HEK293 (cell line): Measurements from ENCODE around the gene CLASRP.

Experiments
- CTCF ChIA-PET: fragments of 350-600 bp; formaldehyde crosslinking; extraction: SDS; loops from one replicate; lab custom pipeline; 2021; ENCODE audit warnings: antibody characterized with exemption; lab: Yijun Ruan, JAX
- POLR2A ChIA-PET: fragments of 300-600 bp; formaldehyde crosslinking; extraction: SDS; loops from one replicate; lab custom pipeline; 2020; ENCODE audit warnings: antibody characterized with exemption, inconsistent platforms; lab: Yijun Ruan, JAX
- H3K27ac ChIP-seq: fragments of 200-500 bp; sonication (Bioruptor generic); 2 replicates; pipeline ENCODE4 v1.5.1; 2014; ENCODE audit warnings: low read depth, low read length, control low read depth, inconsistent platforms; ENCODE audit errors: extremely low read depth
- H3K36me3 ChIP-seq, 2 experiments: fragments of 200-500 bp in 1 of 2; sonication (Bioruptor generic) in 1 of 2; 1 replicate in 1 of 2; 2 replicates in 1 of 2; pipeline ENCODE4 v1.5.1; 2014 to 2017; ENCODE audit warnings: inconsistent platforms in 2 of 2, low read length in 2 of 2; ENCODE audit not compliant: control insufficient read depth in 2 of 2, insufficient read depth in 1 of 2
- H3K4me1 ChIP-seq: fragments of 200-500 bp; sonication (Bioruptor generic); 2 replicates; pipeline ENCODE4 v1.5.1; 2014; ENCODE audit warnings: mild to moderate bottlenecking, low read length, inconsistent platforms; ENCODE audit not compliant: control insufficient read depth, insufficient read depth
- H3K4me3 ChIP-seq: 2 replicates; pipeline ENCODE4 v1.5.1; 2011; ENCODE audit warnings: low read depth, mild to moderate bottlenecking, control low read depth, low read length, moderate library complexity
- H3K9me3 ChIP-seq: fragments of 200-500 bp; sonication (Bioruptor generic); 2 replicates; pipeline ENCODE4 v1.5.1; 2014; ENCODE audit warnings: low read depth, low read length, inconsistent platforms; ENCODE audit not compliant: control insufficient read depth, insufficient read depth
- HOXC10 ChIP-seq: sonication (generic); formaldehyde crosslinking; IDR thresholded peaks from 2 replicates; pipeline ENCODE4 v1.8.1; 2023; ENCODE audit warnings: mild to moderate bottlenecking, missing genetic modification reagents
- KLF1 ChIP-seq: fragments of 450-650 bp; formaldehyde crosslinking; IDR thresholded peaks from 2 replicates; pipeline ENCODE4 v1.5.1; 2016; ENCODE audit warnings: missing biosample characterization, missing genetic modification characterization
- KLF16 ChIP-seq: fragments of 450-650 bp; formaldehyde crosslinking; IDR thresholded peaks from 2 replicates; pipeline ENCODE4 v1.5.1; 2017; ENCODE audit warnings: missing biosample characterization, missing genetic modification characterization
- MZF1 ChIP-seq: fragments of 450-650 bp; formaldehyde crosslinking; IDR thresholded peaks from 2 replicates; pipeline ENCODE4 v1.5.1; 2017; ENCODE audit warnings: missing biosample characterization, missing genetic modification characterization, borderline replicate concordance
- SCRT2 ChIP-seq: fragments of 450-650 bp; formaldehyde crosslinking; IDR thresholded peaks from 2 replicates; pipeline ENCODE4 v1.5.1; 2016; ENCODE audit warnings: missing biosample characterization, missing genetic modification characterization
- SP3 ChIP-seq: fragments of 450-650 bp; formaldehyde crosslinking; IDR thresholded peaks from 2 replicates; pipeline ENCODE4 v1.5.1; 2016; ENCODE audit warnings: missing biosample characterization, missing genetic modification characterization
- ZBTB8A ChIP-seq: fragments of 450-650 bp; formaldehyde crosslinking; IDR thresholded peaks from 2 replicates; pipeline ENCODE4 v1.5.1; 2016; ENCODE audit warnings: missing biosample characterization, missing genetic modification characterization
- ZNF140 ChIP-seq: fragments of 450-650 bp; formaldehyde crosslinking; IDR thresholded peaks from 2 replicates; pipeline ENCODE4 v1.5.1; 2016; ENCODE audit warnings: missing biosample characterization, missing genetic modification characterization
- ZNF157 ChIP-seq: fragments of 450-650 bp; formaldehyde crosslinking; IDR thresholded peaks from 2 replicates; pipeline ENCODE4 v1.5.1; 2016; ENCODE audit warnings: missing biosample characterization, missing genetic modification characterization
- ZNF239 ChIP-seq: fragments of 450-650 bp; formaldehyde crosslinking; IDR thresholded peaks from 2 replicates; pipeline ENCODE4 v1.5.1; 2016; ENCODE audit warnings: missing biosample characterization, missing genetic modification characterization
- ZNF426 ChIP-seq: fragments of 450-650 bp; formaldehyde crosslinking; IDR thresholded peaks from 2 replicates; pipeline ENCODE4 v1.5.1; 2017; ENCODE audit warnings: missing biosample characterization, missing genetic modification characterization, mild to moderate bottlenecking, inconsistent platforms, moderate library complexity
- ZNF510 ChIP-seq: fragments of 450-650 bp; formaldehyde crosslinking; IDR thresholded peaks from 2 replicates; pipeline ENCODE4 v1.5.1; 2018; ENCODE audit warnings: mild to moderate bottlenecking, missing genetic modification characterization, missing biosample characterization; ENCODE audit not compliant: insufficient replicate concordance
- ZNF747 ChIP-seq: fragments of 450-650 bp; formaldehyde crosslinking; IDR thresholded peaks from 2 replicates; pipeline ENCODE4 v1.5.1; 2016; ENCODE audit warnings: missing biosample characterization, missing genetic modification characterization
- ZNF768 ChIP-seq: fragments of 450-650 bp; formaldehyde crosslinking; IDR thresholded peaks from 2 replicates; pipeline ENCODE4 v1.5.1; 2018; ENCODE audit warnings: missing biosample characterization, mild to moderate bottlenecking, missing genetic modification characterization
- ZNF792 ChIP-seq: fragments of 450-650 bp; formaldehyde crosslinking; IDR thresholded peaks from 2 replicates; pipeline ENCODE4 v1.5.1; 2016; ENCODE audit warnings: missing biosample characterization, missing genetic modification characterization
- TF ChIP-seq, protein P1 (sequence below): fragments of 450-650 bp; formaldehyde crosslinking; IDR thresholded peaks from 2 replicates; pipeline ENCODE4 v1.5.1; 2017; ENCODE audit warnings: missing biosample characterization, missing genetic modification characterization
- TF ChIP-seq, protein P2 (sequence below): fragments of 450-650 bp; formaldehyde crosslinking; IDR thresholded peaks from 2 replicates; pipeline ENCODE4 v1.5.1; 2016; ENCODE audit warnings: missing biosample characterization, missing genetic modification characterization

CLASRP gene

DNA sequence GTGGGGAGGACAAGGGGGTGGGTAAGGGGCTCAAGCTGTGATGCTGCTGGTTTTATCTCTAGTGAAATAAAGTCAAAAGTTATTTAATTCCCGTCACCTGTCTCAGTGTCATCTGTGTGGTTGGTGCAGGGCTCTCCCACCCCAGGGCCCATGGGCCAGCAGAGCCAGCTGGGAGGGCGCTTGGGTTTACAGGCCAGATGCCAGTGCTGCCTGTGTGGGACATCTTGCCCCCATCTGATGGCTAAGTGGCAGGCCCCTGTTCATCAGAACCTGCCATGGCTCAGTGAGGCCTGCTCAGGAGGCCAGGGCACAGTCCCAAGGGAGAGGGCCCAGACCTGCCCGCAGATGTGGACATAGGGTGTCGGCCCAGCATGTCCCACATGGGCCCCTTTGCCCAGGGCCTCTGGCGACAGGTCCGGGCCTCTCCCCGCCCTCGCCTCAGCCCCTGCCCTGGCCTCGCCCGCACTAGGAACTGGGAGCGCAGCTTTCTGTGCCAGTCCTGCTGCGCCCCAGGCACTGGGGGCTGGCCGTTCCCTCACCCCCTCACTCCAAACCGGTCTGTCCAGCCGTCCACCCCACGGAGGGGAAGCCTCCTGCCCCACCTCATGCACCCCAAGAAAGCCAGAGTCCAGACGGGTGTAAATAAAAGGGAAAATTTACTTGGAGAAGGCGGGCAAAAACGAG, 32.2 kb downstream of the CLASRP start:
- ChIA-PET CTCF (interaction anchor here (1.0 kb wide), 1 partner anchor 11 kb away, joined by 6 read pairs; no protein-coding TSS in a partner anchor), POLR2A (interaction anchor here (1.0 to 1.4 kb wide), 2 partner anchors 21 to 22 kb away, joined by 3 to 5 read pairs; no protein-coding TSS in a partner anchor)
- Histone ChIP-seq H3K36me3 (peaks cover 24 to 62% of the 10 kb centered on the region in 2 experiments; a peak in 2 of 3 replicates), H3K9me3 (no peaks in the 10 kb centered on the region), H3K4me3 (no peak overlapping the region), H3K4me1 (peaks cover 5% of the 10 kb centered on the region; the same call in 1 of the 2 replicates), H3K27ac (no peak overlapping the region)
- TF ChIP-seq SCRT2 (tag by site-specific recombination), result 0 out of 2 replicates have a peak, but pooled peaks have one; percentile 11
- TF ChIP-seq KLF1 (tag by site-specific recombination), result 0 out of 2 replicates have a peak, but pooled peaks have one; percentile 26
- TF ChIP-seq SP3 (tag by site-specific recombination), result no peak
- no peak for TF ChIP-seq ZNF510 (tag by site-specific recombination)

DNA sequence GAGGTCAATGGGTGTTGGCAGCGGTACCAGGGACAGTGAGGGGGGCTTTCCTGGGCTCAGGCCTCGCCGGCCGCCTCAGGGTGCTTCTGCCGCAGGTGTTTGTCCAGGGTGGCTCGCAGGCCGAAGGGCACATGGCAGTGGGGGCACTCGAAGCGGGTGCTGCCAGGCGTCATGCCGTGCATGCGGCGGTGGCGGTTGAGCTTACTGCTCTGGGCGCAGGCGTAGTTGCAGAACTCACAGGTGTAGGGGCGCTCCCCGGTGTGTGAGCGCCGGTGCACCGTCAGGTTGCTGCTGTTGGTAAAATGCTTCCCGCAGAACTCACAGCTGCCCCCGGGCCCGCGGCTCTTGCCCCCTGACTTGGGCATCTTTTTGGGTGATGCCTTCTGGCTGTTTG, 32.7 kb downstream of the CLASRP start:
- no peak overlapping the region for H3K4me3 ChIP-seq
- peaks cover 5% of the 10 kb centered on the region; the same call in 1 of the 2 replicates for H3K4me1 ChIP-seq
- POLR2A ChIA-PET, result interaction anchor here (0.6 to 1.6 kb wide), 5 partner anchors 20 to 65 kb away, joined by 3 to 8 read pairs (median 4); partner anchors contain the start of gene CLASRP
- 0 out of 2 replicates have a peak overlapping the region, but pooled peaks have one; percentile 24 for H3K27ac ChIP-seq
- TF ChIP-seq ZNF747 (tag by site-specific recombination) (no peak), ZNF792 (tag by site-specific recombination) (no peak), KLF16 (tag by site-specific recombination) (no peak), ZBTB8A (no peak), ZNF157 (tag by site-specific recombination) (no peak), ZNF768 (tag by site-specific recombination) (no peak), ZNF239 (no peak), HOXC10 (CRISPR knock-in tag) (no peak), MZF1 (tag by site-specific recombination) (no peak), ZNF426 (tag by site-specific recombination) (no peak), ZNF140 (tag by site-specific recombination) (no peak)
- TF ChIP-seq, protein P1, sequence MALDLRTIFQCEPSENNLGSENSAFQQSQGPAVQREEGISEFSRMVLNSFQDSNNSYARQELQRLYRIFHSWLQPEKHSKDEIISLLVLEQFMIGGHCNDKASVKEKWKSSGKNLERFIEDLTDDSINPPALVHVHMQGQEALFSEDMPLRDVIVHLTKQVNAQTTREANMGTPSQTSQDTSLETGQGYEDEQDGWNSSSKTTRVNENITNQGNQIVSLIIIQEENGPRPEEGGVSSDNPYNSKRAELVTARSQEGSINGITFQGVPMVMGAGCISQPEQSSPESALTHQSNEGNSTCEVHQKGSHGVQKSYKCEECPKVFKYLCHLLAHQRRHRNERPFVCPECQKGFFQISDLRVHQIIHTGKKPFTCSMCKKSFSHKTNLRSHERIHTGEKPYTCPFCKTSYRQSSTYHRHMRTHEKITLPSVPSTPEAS, result no peak
- TF ChIP-seq, protein P2, sequence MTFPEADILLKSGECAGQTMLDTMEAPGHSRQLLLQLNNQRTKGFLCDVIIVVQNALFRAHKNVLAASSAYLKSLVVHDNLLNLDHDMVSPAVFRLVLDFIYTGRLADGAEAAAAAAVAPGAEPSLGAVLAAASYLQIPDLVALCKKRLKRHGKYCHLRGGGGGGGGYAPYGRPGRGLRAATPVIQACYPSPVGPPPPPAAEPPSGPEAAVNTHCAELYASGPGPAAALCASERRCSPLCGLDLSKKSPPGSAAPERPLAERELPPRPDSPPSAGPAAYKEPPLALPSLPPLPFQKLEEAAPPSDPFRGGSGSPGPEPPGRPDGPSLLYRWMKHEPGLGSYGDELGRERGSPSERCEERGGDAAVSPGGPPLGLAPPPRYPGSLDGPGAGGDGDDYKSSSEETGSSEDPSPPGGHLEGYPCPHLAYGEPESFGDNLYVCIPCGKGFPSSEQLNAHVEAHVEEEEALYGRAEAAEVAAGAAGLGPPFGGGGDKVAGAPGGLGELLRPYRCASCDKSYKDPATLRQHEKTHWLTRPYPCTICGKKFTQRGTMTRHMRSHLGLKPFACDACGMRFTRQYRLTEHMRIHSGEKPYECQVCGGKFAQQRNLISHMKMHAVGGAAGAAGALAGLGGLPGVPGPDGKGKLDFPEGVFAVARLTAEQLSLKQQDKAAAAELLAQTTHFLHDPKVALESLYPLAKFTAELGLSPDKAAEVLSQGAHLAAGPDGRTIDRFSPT (tag by site-specific recombination), result no peak
- H3K9me3 ChIP-seq, result no peaks in the 10 kb centered on the region
- CTCF ChIA-PET, result no interaction called here
- H3K36me3 ChIP-seq, result peaks cover 18 to 60% of the 10 kb centered on the region in 2 experiments; a peak in 2 of 3 replicates
